Fibroblast of villous mesenchyme (primary cell): ENCODE measurements around the gene CDC23. TPM values are rescaled to one million over a fixed set of nuclear protein-coding genes. Genes with fewer than 3 reads are reported as not detected.

Experiments used
- DNase-seq: peaks from one replicate; pipeline ENCODE4 v3.0.0-alpha.2; 2010; ENCODE audit warnings: low read depth
- H3K4me3 ChIP-seq: 2 replicates; pipeline ENCODE4 v1.5.1; 2011; ENCODE audit warnings: low read depth, mild to moderate bottlenecking, low read length
- CTCF ChIP-seq: IDR thresholded peaks from 2 replicates; pipeline ENCODE4 v1.5.1; 2012; ENCODE audit warnings: low read depth, mild to moderate bottlenecking, low read length; ENCODE audit not compliant: insufficient read depth
- total RNA-seq: library from RNA; depleted of rRNA; stranded (reverse); fragments of >200 nt; gene quantifications from 2 replicates; pipeline ENCODE4 v1.2.3, GENCODE V29; 2012

The CDC23 gene
- total RNA-seq, 1 donor, result 40.2 TPM

- TF ChIP-seq CTCF, result no peak
- DNase-seq, result no peak
- no peak overlapping the region for H3K4me3 ChIP-seq
Observed at GRCh38 chr5:138233280-138233679, 20.2 kb upstream of the CDC23 start.

- no peak for TF ChIP-seq CTCF
- DNase-seq, result no peak
Observed at GRCh38 chr5:138230981-138231589, 18.0 kb upstream of the CDC23 start.

GRCh38 chr5:138230261-138230660, 17.1 kb upstream of the CDC23 start:
- DNase-seq, result no peak
- no peak overlapping the region for H3K4me3 ChIP-seq
- TF ChIP-seq CTCF, result no peak

More at GRCh38 chr5:138230981-138231589, 18.0 kb upstream of the CDC23 start:
- no peak overlapping the region for H3K4me3 ChIP-seq

GRCh38 chr5:138229387-138229786, 16.3 kb upstream of the CDC23 start:
- no peak for TF ChIP-seq CTCF
- no peak for DNase-seq
- no peak overlapping the region for H3K4me3 ChIP-seq

GRCh38 chr5:138226910-138227309, 13.8 kb upstream of the CDC23 start:
- DNase-seq, result no peak
- TF ChIP-seq CTCF, result no peak

GRCh38 chr5:138224712-138225111, 11.6 kb upstream of the CDC23 start:
- TF ChIP-seq CTCF, result no peak
- no peak overlapping the region for H3K4me3 ChIP-seq
- no peak for DNase-seq

More at GRCh38 chr5:138226910-138227309, 13.8 kb upstream of the CDC23 start:
- H3K4me3 ChIP-seq, result no peak overlapping the region

GRCh38 chr5:138223532-138223931, 10.4 kb upstream of the CDC23 start:
- no peak overlapping the region for H3K4me3 ChIP-seq
- TF ChIP-seq CTCF, result no peak
- no peak for DNase-seq
